Measurements from ENCODE around the gene C20orf204. TPM values are rescaled to one million over a fixed set of nuclear protein-coding genes. Genes with fewer than 3 reads are reported as not detected.

The C20orf204 gene
- total and polyA plus RNA-seq, 2 of the 8 experiments (the other 6 are each of a cell fraction or from before 2014, with no cell fraction given) = 0.39 to 0.52 TPM

GRCh38 chr20:64067005-64067632, 31.1 kb downstream of the C20orf204 start:
- H3K4me2 ChIP-seq (ENCODE audit: insufficient read depth in 1 of 2, low read depth in 2 of 2, low read length in 2 of 2) = no peak overlapping the region
- H3K79me2 ChIP-seq (ENCODE audit: control insufficient read depth in 1 of 2, insufficient read depth in 2 of 2, low read length in 2 of 2) = no peaks in the 10 kb centered on the region
- H4K91ac ChIP-seq (replicated peaks; ENCODE audit: insufficient read length, low read length) = no peak overlapping the region
- H4K20me1 ChIP-seq (replicated peaks in 1 of 2; ENCODE audit: control insufficient read depth in 1 of 2, insufficient read depth in 2 of 2, low read length in 2 of 2) = peaks cover 2 to 10% of the 10 kb centered on the region in 2 experiments
- H2AFZ ChIP-seq (ENCODE audit: low read length) = no peak overlapping the region
- H3K18ac ChIP-seq (ENCODE audit: extremely low read depth, low read length) = no peak overlapping the region
- WGBS, 2 experiments (ENCODE audit: extremely low coverage in 1 of 2, insufficient coverage in 1 of 2, insufficient read length in 1 of 2, insufficient replicate concordance in 2 of 2, low coverage in 1 of 2, low lambda C conversion rate in 2 of 2, missing lambda C conversion rate in 1 of 2) = 76% methylated on average over 6 of the region's 6 CpGs; no CpG with 5 or more reads in 1 of the 2 experiments
- no peak overlapping the region for H2BK20ac ChIP-seq (ENCODE audit: low read length)
- H3K4me1 ChIP-seq (replicated peaks in 1 of 4; ENCODE audit: control insufficient read depth in 3 of 4, insufficient read depth in 4 of 4, low read length in 3 of 4) = peaks cover 3 to 20% (median 9%) of the 10 kb centered on the region in 4 experiments
- H3K4me3 ChIP-seq (ENCODE audit: extremely low read depth in 1 of 4, insufficient read depth in 2 of 4, low read depth in 3 of 4, low read length in 4 of 4) = no peak overlapping the region
- no peak for FAIRE-seq
- peak overlapping the region; percentile 52 for H2BK5ac ChIP-seq (ENCODE audit: low read depth, low read length)
- no peak for DNase-seq (ENCODE audit: low read depth in 1 of 2, low spot score in 2 of 2)
- no peak overlapping the region for H3K9ac ChIP-seq (replicated peaks in 1 of 4; ENCODE audit: extremely low read depth in 1 of 4, low read depth in 3 of 4, low read length in 3 of 4)
- H3K27ac ChIP-seq (ENCODE audit: low read depth, low read length) = no peak overlapping the region
- ChIA-PET CTCF (ENCODE audit: partially characterized antibody) (interaction anchor here (0.8 to 2.5 kb wide), 6 partner anchors 10 to 73 kb away, joined by 3 to 17 read pairs (median 4); partner anchors contain the start of genes LKAAEAR1, OPRL1 and RGS19), POLR2A (ENCODE audit: partially characterized antibody) (interaction anchor here (1.0 to 4.5 kb wide), 3 partner anchors 11 to 53 kb away, joined by 3 to 27 read pairs (median 4); partner anchors contain the start of genes OPRL1 and RGS19)
- 0 out of 8 replicates have a peak, but pooled peaks cover 0 to 2% (median 0%) of the 10 kb centered on the region in 4 experiments for H3K36me3 ChIP-seq (ENCODE audit: control insufficient read depth in 2 of 4, insufficient read depth in 4 of 4, low read length in 3 of 4)
- H4K5ac ChIP-seq (ENCODE audit: insufficient read length, low read depth, low read length) = no peak overlapping the region
- no peak overlapping the region for H3K23ac ChIP-seq (ENCODE audit: insufficient read length)
- no peaks in the 10 kb centered on the region for H3K27me3 ChIP-seq (replicated peaks in 1 of 4; ENCODE audit: control insufficient read depth in 3 of 4, extremely low read depth in 1 of 4, insufficient read depth in 3 of 4, low read length in 3 of 4)
- H3K4ac ChIP-seq (replicated peaks; ENCODE audit: insufficient read length, low read depth, low read length) = no peak overlapping the region
- no peak overlapping the region for H3K14ac ChIP-seq (ENCODE audit: insufficient read length)
- H3K56ac ChIP-seq (replicated peaks; ENCODE audit: insufficient read length, low read depth, low read length) = no peak overlapping the region
- H2BK15ac ChIP-seq (ENCODE audit: low read length) = 0 out of 2 replicates have a peak overlapping the region, but pooled peaks have one; percentile 88
- H3K79me1 ChIP-seq (ENCODE audit: low read depth, low read length) = 0 out of 2 replicates have a peak, but pooled peaks cover 3% of the 10 kb centered on the region
- H3K23me2 ChIP-seq (ENCODE audit: low read depth, low read length) = peaks cover 2% of the 10 kb centered on the region; the same call in 1 of the 2 replicates
- no peak overlapping the region for H2BK12ac ChIP-seq (ENCODE audit: low read depth, low read length)
- H4K8ac ChIP-seq (ENCODE audit: extremely low read depth, insufficient read depth, low read length) = no peak overlapping the region; the same call in 1 of the 2 replicates
- H3K9me3 ChIP-seq (ENCODE audit: insufficient read depth in 2 of 2, low read depth in 1 of 2, low read length in 1 of 2) = no peaks in the 10 kb centered on the region
- peak overlapping the region; percentile 65; the same call in 1 of the 2 replicates for H2AK5ac ChIP-seq (ENCODE audit: low read depth, low read length)
- no peak overlapping the region for H2BK120ac ChIP-seq (replicated peaks; ENCODE audit: low read depth, low read length)
- TF ChIP-seq SAP30 (IDR thresholded peaks at IDR 0.05; ENCODE audit: insufficient read depth, insufficient replicate concordance, low read length) = no peak
- TF ChIP-seq MAX (IDR thresholded peaks at IDR 0.05) = no peak
- TF ChIP-seq YY1 (IDR thresholded peaks at IDR 0.05; ENCODE audit: low read depth, low read length) = no peak
- TF ChIP-seq TAF7 (optimal IDR thresholded peaks at IDR 0.05; ENCODE audit: borderline replicate concordance, low read depth, low read length) = no peak
- no peak for TF ChIP-seq CHD1 (IDR thresholded peaks at IDR 0.05; ENCODE audit: low read depth, low read length)
- TF ChIP-seq SP4 (IDR thresholded peaks at IDR 0.05; ENCODE audit: low read length) = no peak
- TF ChIP-seq POLR2A (IDR thresholded peaks at IDR 0.05; ENCODE audit: control extremely low read depth in 1 of 2, low read depth in 2 of 2, low read length in 2 of 2) = no peak
- TF ChIP-seq CREB1 (IDR thresholded peaks at IDR 0.05) = no peak
- no peak for TF ChIP-seq SIX5 (IDR thresholded peaks at IDR 0.05; ENCODE audit: low read depth, low read length)
- no peak for TF ChIP-seq SUZ12 (IDR thresholded peaks at IDR 0.05; ENCODE audit: low read length)
- no peak for TF ChIP-seq TAF1 (IDR thresholded peaks at IDR 0.05; ENCODE audit: low read depth, low read length)
- TF ChIP-seq USF2 (IDR thresholded peaks at IDR 0.05; ENCODE audit: low read length) = no peak
